Esophagus muscularis mucosa (tissue), 4 donors: ENCODE measurements around the gene ARNT2.

Source experiments
- EP300 ChIP-seq: sonication (generic); formaldehyde crosslinking; IDR thresholded peaks from one replicate; pipeline ENCODE4 v1.6.1; 2017; ENCODE audit warnings: antibody characterized with exemption
- POLR2A ChIP-seq: fragments of 450-650 bp; IDR thresholded peaks from one replicate; pipeline ENCODE4 v1.6.1; 2017; ENCODE audit warnings: antibody characterized with exemption, moderate library complexity, mild to moderate bottlenecking, low read depth
- POLR2AphosphoS5 ChIP-seq, 2 donors: sonication (generic); formaldehyde crosslinking; IDR thresholded peaks; one replicate each; pipeline ENCODE4 v1.6.1; 2017; ENCODE audit warnings: antibody characterized with exemption in 2 of 2
- TF ChIP-seq, protein P1 (sequence below), 3 experiments: fragments of 200-600 bp in 2 of 3; fragments of 450-650 bp in 1 of 3; sonication (generic) in 2 of 3; IDR thresholded peaks; one replicate each; pipeline ENCODE4 v1.5.1; 2017 to 2019; ENCODE audit warnings: antibody characterized with exemption in 3 of 3, mild to moderate bottlenecking in 2 of 3, moderate library complexity in 1 of 3

DNA sequence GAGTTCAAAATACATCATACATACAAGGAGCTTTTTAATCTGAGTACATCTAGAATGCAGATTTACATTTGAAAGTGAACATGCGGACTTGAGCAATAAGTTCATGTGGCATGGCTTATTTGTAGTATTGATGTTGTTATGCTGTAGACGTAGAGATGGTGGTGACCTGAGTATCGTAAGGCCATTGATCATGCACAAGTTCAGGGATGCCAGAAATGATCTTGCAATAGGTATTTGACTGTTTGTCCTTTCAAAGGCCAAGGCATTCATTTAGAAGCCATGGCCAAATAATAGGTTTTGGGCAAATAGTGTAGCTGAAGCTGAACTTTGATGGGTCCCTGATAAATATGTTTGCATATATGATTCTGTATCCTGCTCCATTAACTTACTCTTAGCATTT lies 35.0 kb downstream of the ARNT2 start:
- TF ChIP-seq, protein P1, sequence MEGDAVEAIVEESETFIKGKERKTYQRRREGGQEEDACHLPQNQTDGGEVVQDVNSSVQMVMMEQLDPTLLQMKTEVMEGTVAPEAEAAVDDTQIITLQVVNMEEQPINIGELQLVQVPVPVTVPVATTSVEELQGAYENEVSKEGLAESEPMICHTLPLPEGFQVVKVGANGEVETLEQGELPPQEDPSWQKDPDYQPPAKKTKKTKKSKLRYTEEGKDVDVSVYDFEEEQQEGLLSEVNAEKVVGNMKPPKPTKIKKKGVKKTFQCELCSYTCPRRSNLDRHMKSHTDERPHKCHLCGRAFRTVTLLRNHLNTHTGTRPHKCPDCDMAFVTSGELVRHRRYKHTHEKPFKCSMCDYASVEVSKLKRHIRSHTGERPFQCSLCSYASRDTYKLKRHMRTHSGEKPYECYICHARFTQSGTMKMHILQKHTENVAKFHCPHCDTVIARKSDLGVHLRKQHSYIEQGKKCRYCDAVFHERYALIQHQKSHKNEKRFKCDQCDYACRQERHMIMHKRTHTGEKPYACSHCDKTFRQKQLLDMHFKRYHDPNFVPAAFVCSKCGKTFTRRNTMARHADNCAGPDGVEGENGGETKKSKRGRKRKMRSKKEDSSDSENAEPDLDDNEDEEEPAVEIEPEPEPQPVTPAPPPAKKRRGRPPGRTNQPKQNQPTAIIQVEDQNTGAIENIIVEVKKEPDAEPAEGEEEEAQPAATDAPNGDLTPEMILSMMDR (IDR thresholded peaks at IDR 0.05) = no peak
- no peak for TF ChIP-seq POLR2A
- no peak for TF ChIP-seq EP300
- no peak for TF ChIP-seq POLR2AphosphoS5 (IDR thresholded peaks at IDR 0.05)
